ENCODE data around the gene GLCE.

- TF ChIP-seq EP300 (IDR thresholded peaks at IDR 0.05) (no peak), CTCF (IDR thresholded peaks at IDR 0.05) (no peak), POLR2AphosphoS5 (IDR thresholded peaks at IDR 0.05) (no peak)
Measured at GRCh38 chr15:69217381-69217780, 56.9 kb downstream of the GLCE start.
